IMR-90 (cell line): ENCODE data around the gene GNA15. TPM values are rescaled to one million over a fixed set of nuclear protein-coding genes. Genes with fewer than 3 reads are reported as not detected.

Experiments used
- ATAC-seq: fragments of 200-7000 bp; cut with Tn5 transposase; 2 replicates; pipeline ENCODE4 v1.9.1; 2020; ENCODE audit warnings: low read depth, mild to moderate bottlenecking, moderate library complexity
- BruUV-seq: library from RNA; stranded (reverse); fragments of 400-500 nt; replicated peaks from 2 replicates; lab custom pipeline; 2021; lab: Mats Ljungman, UMichigan
- CTCF ChIA-PET: fragments of 300-600 bp; formaldehyde crosslinking; extraction: SDS; loops from one replicate; lab custom pipeline; 2021; ENCODE audit warnings: antibody characterized with exemption; lab: Yijun Ruan, JAX
- POLR2A ChIA-PET: fragments of 300-600 bp; sonication (Branson Sonifier 250); formaldehyde crosslinking; loops from one replicate; lab custom pipeline; 2022; ENCODE audit warnings: antibody characterized with exemption; ENCODE audit not compliant: unreplicated experiment; lab: Charles Lee
- DNase-seq: peaks from one replicate; pipeline ENCODE4 v3.0.0; 2013
- H2AFZ ChIP-seq: replicated peaks from 2 replicates; pipeline ENCODE3; 2013; ENCODE audit warnings: low read length, mild to moderate bottlenecking; ENCODE audit not compliant: poor library complexity
- H2AK5ac ChIP-seq: 2 replicates; pipeline ENCODE4 v1.6.1; 2013; ENCODE audit warnings: low read depth, low read length, inconsistent platforms
- H2AK9ac ChIP-seq: replicated peaks from 2 replicates; pipeline ENCODE3; 2013; ENCODE audit warnings: mild to moderate bottlenecking, low read depth, low read length, moderate library complexity; ENCODE audit not compliant: poor library complexity
- H2BK120ac ChIP-seq: 2 replicates; pipeline ENCODE4 v1.6.1; 2013; ENCODE audit warnings: low read depth, low read length, inconsistent platforms
- H2BK15ac ChIP-seq: 3 replicates; pipeline ENCODE4 v1.6.1; 2013; ENCODE audit warnings: low read depth, low read length, inconsistent platforms
- H2BK20ac ChIP-seq: 2 replicates; pipeline ENCODE4 v1.6.1; 2013; ENCODE audit warnings: low read depth, mild to moderate bottlenecking, inconsistent platforms, low read length, moderate library complexity
- H2BK5ac ChIP-seq: 2 replicates; pipeline ENCODE4 v1.6.1; 2013; ENCODE audit warnings: mild to moderate bottlenecking, low read depth, low read length, inconsistent platforms; ENCODE audit not compliant: poor library complexity, severe bottlenecking
- H3K14ac ChIP-seq: replicated peaks from 2 replicates; pipeline ENCODE4 v1.6.1; 2013; ENCODE audit warnings: low read depth, low read length, inconsistent platforms
- H3K18ac ChIP-seq: 2 replicates; pipeline ENCODE4 v1.6.1; 2013; ENCODE audit warnings: low read depth, low read length, control low read depth
- H3K23ac ChIP-seq: 2 replicates; pipeline ENCODE4 v1.6.1; 2013; ENCODE audit warnings: low read depth, low read length, inconsistent platforms
- H3K27ac ChIP-seq: 2 replicates; pipeline ENCODE4 v1.5.1; 2013; ENCODE audit warnings: mild to moderate bottlenecking, control low read depth, low read length; ENCODE audit not compliant: insufficient read depth
- H3K27me3 ChIP-seq: 2 replicates; pipeline ENCODE4 v1.6.1; 2013; ENCODE audit warnings: low read length; ENCODE audit not compliant: control insufficient read depth, insufficient read depth
- H3K36me3 ChIP-seq: 2 replicates; pipeline ENCODE4 v1.6.1; 2013; ENCODE audit warnings: low read length, mixed read lengths; ENCODE audit not compliant: control insufficient read depth, insufficient read depth
- H3K4ac ChIP-seq: 2 replicates; pipeline ENCODE4 v1.6.1; 2013; ENCODE audit warnings: low read depth, low read length, inconsistent platforms
- H3K4me1 ChIP-seq: 2 replicates; pipeline ENCODE4 v1.6.1; 2013; ENCODE audit warnings: low read length, mixed read lengths; ENCODE audit not compliant: control insufficient read depth, insufficient read depth
- H3K4me2 ChIP-seq: 2 replicates; pipeline ENCODE4 v1.6.1; 2013; ENCODE audit warnings: low read depth, mild to moderate bottlenecking, control low read depth, low read length, moderate library complexity
- H3K4me3 ChIP-seq: 2 replicates; pipeline ENCODE4 v1.5.1; 2013; ENCODE audit warnings: low read depth, mild to moderate bottlenecking, control low read depth, low read length, moderate library complexity; ENCODE audit not compliant: insufficient read depth
- H3K56ac ChIP-seq: 2 replicates; pipeline ENCODE4 v1.6.1; 2013; ENCODE audit warnings: low read length, inconsistent platforms; ENCODE audit not compliant: insufficient read depth; ENCODE audit errors: extremely low read depth
- H3K79me1 ChIP-seq, 2 experiments: 2 replicates each; pipeline ENCODE4 v1.6.1; 2013; ENCODE audit warnings: low read length in 2 of 2, inconsistent platforms in 1 of 2, low read depth in 1 of 2
- H3K9ac ChIP-seq: 2 replicates; pipeline ENCODE4 v1.6.1; 2013; ENCODE audit warnings: low read depth, low read length, control low read depth
- H3K9me1 ChIP-seq: 2 replicates; pipeline ENCODE4 v1.6.1; 2013; ENCODE audit warnings: low read length, inconsistent platforms; ENCODE audit not compliant: insufficient read depth
- H3K9me3 ChIP-seq: 2 replicates; pipeline ENCODE4 v1.6.1; 2013; ENCODE audit warnings: low read length; ENCODE audit not compliant: control insufficient read depth, insufficient read depth
- H4K20me1 ChIP-seq: 2 replicates; pipeline ENCODE4 v1.6.1; 2013; ENCODE audit warnings: low read length, inconsistent platforms; ENCODE audit not compliant: insufficient read depth
- H4K5ac ChIP-seq: 2 replicates; pipeline ENCODE4 v1.6.1; 2013; ENCODE audit warnings: mild to moderate bottlenecking, low read depth, low read length, control low read depth
- H4K8ac ChIP-seq, 2 experiments: 2 replicates each; pipeline ENCODE4 v1.6.1; 2013; ENCODE audit warnings: low read depth in 2 of 2, low read length in 2 of 2, control low read depth in 1 of 2, inconsistent platforms in 1 of 2
- H4K91ac ChIP-seq: 2 replicates; pipeline ENCODE4 v1.6.1; 2013; ENCODE audit warnings: low read depth, low read length, inconsistent platforms; ENCODE audit not compliant: insufficient read depth
- CHD1 ChIP-seq: IDR thresholded peaks from 2 replicates; pipeline ENCODE4 v1.6.1; 2012; ENCODE audit warnings: low read depth, low read length, improper control_type of control experiment
- CTCF ChIP-seq: conservative IDR thresholded peaks from 2 replicates; pipeline ENCODE4 v1.5.1; 2012; ENCODE audit warnings: mild to moderate bottlenecking, low read depth, low read length, improper control_type of control experiment
- NFE2L2 ChIP-seq: fragments of 150-350 bp; IDR thresholded peaks from 2 replicates; pipeline ENCODE4 v1.6.1; 2016; ENCODE audit warnings: low read depth, mild to moderate bottlenecking, low read length
- RCOR1 ChIP-seq: IDR thresholded peaks from 2 replicates; pipeline ENCODE4 v1.6.1; 2012; ENCODE audit warnings: mild to moderate bottlenecking, low read length, improper control_type of control experiment; ENCODE audit not compliant: insufficient replicate concordance
- SMC3 ChIP-seq: fragments of 150-350 bp; IDR thresholded peaks from 2 replicates; pipeline ENCODE4 v1.6.1; 2016; ENCODE audit warnings: low read depth, mild to moderate bottlenecking, antibody characterized with exemption, low read length, moderate library complexity
- WGBS, 2 experiments: methylation state at CpG; one replicate each; pipeline versions ENCODE4 v1.1.5 to v1.1.7; 2013; ENCODE audit warnings: missing lambda C conversion rate in 2 of 2; ENCODE audit not compliant: insufficient read length in 1 of 2; ENCODE audit errors: extremely low coverage in 2 of 2; 5-methylcytosine and 5-hydroxymethylcytosine counted together
- dilution Hi-C: fragments of 300-500 bp; cut with HindIII; formaldehyde crosslinking; loops from one replicate; pipeline ENCODE4 v1.14.3; 2018; ENCODE audit warnings: low sequenced_read_pairs; ENCODE audit not compliant: unreplicated experiment
- in situ Hi-C: fragments of 300-500 bp; cut with MboI; formaldehyde crosslinking; loops from 3 replicates; pipeline ENCODE4 v1.14.3; 2019; ENCODE audit warnings: low sequenced_read_pairs, inconsistent platforms, mixed read lengths
- intact Hi-C: fragments of 100-400 bp; cut with micrococcal nuclease; formaldehyde crosslinking; loops from 2 replicates; pipeline ENCODE4 v1.10.0; 2022
- polyA plus RNA-seq, 3 experiments: library from polyadenylated mRNA; depleted of rRNA; stranded (reverse); fragments of >200 nt; gene quantifications; 2 replicates each; pipeline ENCODE4 v1.2.3, GENCODE V29; 2012; ENCODE audit warnings: low replicate concordance in 1 of 3
- total RNA-seq: library from RNA; depleted of rRNA; stranded (reverse); fragments of >200 nt; gene quantifications from 2 replicates; pipeline ENCODE4 v1.2.3, GENCODE V29; 2012

Gene GNA15
- total and polyA plus RNA-seq, 2 of the 4 experiments (the other 2 are of a cell fraction), result 0.18 TPM; not detected in 1

DNA sequence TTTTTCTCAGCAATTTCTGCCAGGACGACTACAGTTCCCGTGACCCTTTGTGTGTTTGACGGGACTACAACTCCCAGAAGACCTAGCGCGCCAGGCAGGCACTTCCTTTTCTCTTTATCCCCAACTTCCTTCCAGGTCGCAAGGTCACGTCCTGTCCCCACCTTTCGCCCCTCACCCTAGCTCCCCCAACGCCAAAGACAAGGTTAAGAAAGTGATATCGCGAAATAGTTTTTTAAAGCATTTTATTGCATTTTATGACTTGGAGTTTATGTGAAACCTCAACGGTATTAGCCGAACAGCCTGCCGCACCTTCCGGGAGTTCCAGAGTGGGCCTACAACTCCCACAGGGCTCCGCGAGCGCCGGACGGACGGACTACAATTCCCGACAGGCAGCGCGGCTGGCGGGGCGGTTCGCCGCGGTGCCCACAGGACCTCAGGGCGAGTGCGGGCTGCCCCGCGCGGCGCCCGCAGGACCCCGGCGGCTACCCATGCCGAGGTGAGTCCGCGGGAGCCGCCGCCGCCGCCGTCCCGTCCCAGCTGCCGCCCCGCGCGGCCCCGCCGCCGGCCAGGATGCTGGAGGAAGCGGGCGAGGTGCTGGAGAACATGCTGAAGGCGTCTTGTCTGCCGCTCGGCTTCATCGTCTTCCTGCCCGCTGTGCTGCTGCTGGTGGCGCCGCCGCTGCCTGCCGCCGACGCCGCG is 49.8 kb downstream of the GNA15 start, which contains the start of gene NCLN (continued):
- TF ChIP-seq NFE2L2 (no peak), CHD1 (no peak)

- Histone ChIP-seq H2AK9ac (peak overlapping the region; percentile 97), H3K56ac (no peak overlapping the region), H3K9me1 (peaks cover 3% of the 10 kb centered on the region; the same call in 1 of the 2 replicates), H2BK120ac (no peak overlapping the region), H2AFZ (peak overlapping the region; percentile 93), H2BK5ac (no peak overlapping the region), H3K27ac (peak overlapping the region; percentile 73), H4K91ac (peak overlapping the region; percentile 18), H3K27me3 (no peaks in the 10 kb centered on the region), H3K4me2 (peak overlapping the region; percentile 97), H3K36me3 (peaks cover 5% of the 10 kb centered on the region; the same call in 1 of the 2 replicates), H3K4ac (peak overlapping the region; percentile 72), H3K4me1 (peaks cover 9% of the 10 kb centered on the region), H3K23ac (peak overlapping the region; percentile 90; the same call in 1 of the 2 replicates), H3K79me1 (peaks cover 5 to 51% of the 10 kb centered on the region in 2 experiments; a peak in 2 of 4 replicates), H4K5ac (no peak overlapping the region), H4K8ac (peak overlapping the region; percentile 72 to 91; a peak in 2 of 4 replicates), H3K4me3 (peak overlapping the region; percentile 94), H3K9me3 (no peaks in the 10 kb centered on the region), H4K20me1 (peaks cover 41% of the 10 kb centered on the region), H3K9ac (peak overlapping the region; percentile 82), H2BK20ac (no peak overlapping the region), H3K14ac (peak overlapping the region; percentile 52; the same call in 1 of the 2 replicates), H2BK15ac (no peak overlapping the region), H3K18ac (no peak overlapping the region), H2AK5ac (peak overlapping the region; percentile 73)
- intact Hi-C loops, result no loop called here
- POLR2A ChIA-PET, result no interaction called here
- in situ Hi-C loops, result no loop called here
- WGBS, 2 experiments, result 0% methylated on average over 20 of the region's 38 CpGs; no CpG with 5 or more reads in 1 of the 2 experiments
- DNase-seq, result no peak
- ATAC-seq, result peak; percentile 50
- BruUV-seq, result no TSS peak
- CTCF ChIA-PET, result no interaction called here
- dilution Hi-C loops, result no loop called here
- TF ChIP-seq SMC3 (no peak), CTCF (no peak), RCOR1 (no peak)
Measured at GRCh38 chr19:3186160-3186688, 50.4 kb downstream of the GNA15 start.
